GM12891 (cell line): ENCODE data around the gene LRRC27.

Experiments used
- DNase-seq: peaks from one replicate; pipeline ENCODE4 v3.0.0; 2011; ENCODE audit warnings: low spot score; ENCODE audit not compliant: insufficient read length
- FAIRE-seq: peaks from 2 replicates; lab custom pipeline; 2011; peaks lifted over from hg19 to GRCh38; lab: Jason Lieb, UNC
- PAX5 ChIP-seq: IDR thresholded peaks from 2 replicates; pipeline ENCODE4 v1.6.1; 2011; ENCODE audit warnings: low read length, moderate library complexity, mild to moderate bottlenecking; ENCODE audit not compliant: insufficient read depth, severe bottlenecking
- POLR2A ChIP-seq: IDR thresholded peaks from 2 replicates; pipeline ENCODE4 v1.6.1; 2011; ENCODE audit warnings: low read depth, low read length, control low read depth
- POLR2AphosphoS5 ChIP-seq: IDR thresholded peaks from 2 replicates; pipeline ENCODE4 v1.6.1; 2011; ENCODE audit warnings: low read depth, low read length, control low read depth
- POU2F2 ChIP-seq: IDR thresholded peaks from 2 replicates; pipeline ENCODE4 v1.6.1; 2011; ENCODE audit warnings: low read depth, mild to moderate bottlenecking, control low read depth, low read length, moderate library complexity
- SPI1 ChIP-seq: IDR thresholded peaks from 2 replicates; pipeline ENCODE4 v1.6.1; 2011; ENCODE audit warnings: low read depth, low read length, control low read depth
- TAF1 ChIP-seq: IDR thresholded peaks from 2 replicates; pipeline ENCODE4 v1.6.1; 2011; ENCODE audit warnings: low read depth, low read length, control low read depth

LRRC27 gene

DNA sequence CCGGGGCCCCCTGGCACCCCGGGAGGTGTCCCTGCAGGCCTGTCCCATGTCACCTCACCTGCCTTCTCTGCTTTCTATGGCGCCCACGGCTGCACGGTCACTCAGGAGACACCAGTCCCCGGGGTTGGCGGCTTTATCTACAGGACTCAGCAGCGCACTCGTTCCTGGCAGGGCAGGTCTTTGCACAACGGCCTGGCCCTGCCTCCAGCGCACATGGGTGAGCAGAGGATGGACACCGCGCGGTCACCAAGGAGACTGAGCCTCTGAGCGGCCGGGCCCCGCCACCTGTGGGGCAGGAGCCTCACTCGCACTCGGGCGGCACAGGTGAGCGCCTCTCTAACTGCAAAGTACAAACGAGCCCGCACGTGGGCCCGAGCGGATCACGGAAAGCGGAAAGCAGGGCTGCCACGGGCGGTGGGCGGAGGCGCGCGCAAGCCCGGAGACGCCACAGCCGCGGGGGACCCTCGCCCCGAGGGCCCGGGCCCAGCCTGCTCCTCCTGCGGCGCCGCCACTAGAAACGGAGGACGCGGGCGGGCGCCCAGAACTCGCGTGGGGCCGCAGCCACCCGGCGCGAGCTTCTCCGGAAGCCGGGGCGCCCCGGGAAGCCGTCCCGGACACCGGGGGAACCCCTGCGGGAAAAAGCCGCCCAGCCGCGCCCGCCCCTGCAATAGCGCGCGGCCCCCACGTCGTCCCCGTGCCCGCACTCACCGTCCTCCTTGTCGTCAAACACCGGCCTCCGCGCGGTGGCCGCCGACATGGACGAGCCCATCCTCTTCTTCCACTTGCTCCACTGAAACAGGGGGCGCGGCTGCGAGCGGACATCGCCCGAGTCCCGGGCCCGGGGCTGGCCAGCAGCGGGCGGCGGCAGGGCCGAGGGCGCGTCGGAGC lies 24.9 kb upstream of the LRRC27 start:
- DNase-seq = no peak
- TF ChIP-seq PAX5 (no peak), POLR2A (no peak), POU2F2 (no peak), SPI1 (no peak), TAF1 (no peak), POLR2AphosphoS5 (no peak)
- FAIRE-seq = no peak

GRCh38 chr10:132307823-132308586 lies 24.0 kb upstream of the LRRC27 start, which contains the start of gene STK32C:
TSS of gene STK32C (minus strand) at chr10:132307950. CDS start at chr10:132307833, 117 bp downstream.
- peak; percentile 82 for FAIRE-seq
- TF ChIP-seq TAF1 (no peak), POU2F2 (no peak)
- DNase-seq = peak; percentile 99

DNA sequence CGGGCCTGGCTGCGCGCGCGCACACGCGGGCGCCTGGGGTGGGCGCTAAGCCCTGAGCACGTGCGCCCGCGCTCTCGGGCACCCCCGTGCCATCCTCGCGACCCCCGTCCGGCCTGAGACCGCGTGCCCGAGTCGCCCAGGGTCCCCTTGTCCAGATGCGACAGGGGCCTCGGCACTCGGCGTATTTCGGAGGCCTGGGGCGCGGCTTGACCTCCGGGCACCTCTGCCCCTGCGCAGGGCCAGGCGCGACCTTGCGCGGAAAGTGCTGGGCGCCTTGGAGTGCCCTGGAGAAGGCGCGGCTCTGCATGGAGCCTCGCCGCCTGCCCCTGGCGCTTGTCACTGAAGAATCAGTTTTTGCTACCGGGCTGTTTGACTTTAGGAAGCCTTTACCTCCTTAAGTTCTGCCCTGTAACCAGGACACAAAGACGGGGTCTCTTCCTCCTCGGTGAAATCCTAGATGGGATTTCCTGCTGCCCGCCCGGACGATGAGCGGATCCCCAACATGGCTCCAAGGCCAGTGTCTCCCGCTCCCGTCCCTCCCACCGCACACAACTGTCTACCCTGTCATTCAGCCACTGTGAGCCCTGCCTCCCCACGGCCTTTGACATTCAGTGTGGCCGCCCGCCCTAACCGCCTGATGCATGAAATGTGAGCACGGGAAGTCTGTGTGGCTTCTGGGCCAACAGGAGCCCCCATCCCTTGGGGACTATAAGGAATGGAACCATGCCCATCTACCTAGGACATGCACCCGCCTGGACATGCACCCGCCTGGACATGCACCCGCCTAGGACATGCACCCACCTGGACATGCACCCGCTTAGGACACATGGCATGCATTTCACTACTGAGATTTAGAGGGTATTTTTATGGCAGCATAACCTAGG lies 23.2 kb upstream of the LRRC27 start:
- DNase-seq (no peak), FAIRE-seq (peak; percentile 35)
- no peak for TF ChIP-seq POU2F2
- no peak for TF ChIP-seq POLR2AphosphoS5
- no peak for TF ChIP-seq SPI1
- TF ChIP-seq TAF1 = no peak
- TF ChIP-seq PAX5 = no peak
- TF ChIP-seq POLR2A = no peak

GRCh38 chr10:132309471-132309865 lies 22.5 kb upstream of the LRRC27 start:
- DNase-seq = no peak
- no peak for FAIRE-seq
- TF ChIP-seq SPI1 (no peak), POLR2A (no peak), POU2F2 (no peak), POLR2AphosphoS5 (no peak), TAF1 (no peak), PAX5 (no peak)

DNA sequence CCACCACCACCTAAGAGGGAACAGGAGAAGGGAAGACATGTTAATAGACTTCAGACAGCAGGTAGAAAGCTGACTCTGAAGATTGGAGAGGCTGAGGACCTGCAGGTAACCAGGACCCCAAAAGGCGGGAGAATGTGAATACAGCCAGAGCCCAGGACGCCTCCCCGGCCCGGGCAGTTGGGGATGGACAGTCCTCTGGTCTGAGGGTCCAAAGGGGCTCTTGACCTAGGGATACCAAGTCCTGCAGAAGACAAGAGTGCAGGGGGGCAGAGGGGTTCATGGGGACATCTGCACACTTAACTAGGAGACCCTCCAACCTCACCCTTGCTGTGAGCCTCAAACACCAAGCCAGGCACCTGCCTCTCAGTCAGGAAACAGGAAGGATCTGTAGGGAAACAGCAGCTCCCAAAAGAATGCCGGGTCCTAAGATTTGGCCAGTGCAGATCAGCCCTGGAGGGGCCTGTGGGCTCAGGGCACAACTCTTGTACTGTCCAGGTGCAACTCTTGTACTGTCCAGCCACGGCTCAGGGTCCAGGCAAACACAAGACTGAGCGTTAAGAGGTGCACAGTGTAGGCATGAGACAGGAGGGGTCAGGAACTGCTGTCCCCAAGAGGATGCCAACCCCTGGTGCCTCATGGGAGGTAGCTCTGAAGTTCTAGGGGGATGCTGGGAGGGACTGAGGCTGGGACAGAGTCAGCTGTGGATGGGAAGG lies 22.0 kb upstream of the LRRC27 start:
- FAIRE-seq = no peak
- TF ChIP-seq TAF1 (no peak), PAX5 (no peak), POU2F2 (no peak), SPI1 (no peak), POLR2A (no peak), POLR2AphosphoS5 (no peak)
- no peak for DNase-seq

- DNase-seq = no peak
- TF ChIP-seq POLR2AphosphoS5 = no peak
- FAIRE-seq = no peak
Measured at GRCh38 chr10:132310701-132311337, 21.2 kb upstream of the LRRC27 start.

GRCh38 chr10:132311338-132311939 lies 20.6 kb upstream of the LRRC27 start:
- FAIRE-seq = no peak

DNA sequence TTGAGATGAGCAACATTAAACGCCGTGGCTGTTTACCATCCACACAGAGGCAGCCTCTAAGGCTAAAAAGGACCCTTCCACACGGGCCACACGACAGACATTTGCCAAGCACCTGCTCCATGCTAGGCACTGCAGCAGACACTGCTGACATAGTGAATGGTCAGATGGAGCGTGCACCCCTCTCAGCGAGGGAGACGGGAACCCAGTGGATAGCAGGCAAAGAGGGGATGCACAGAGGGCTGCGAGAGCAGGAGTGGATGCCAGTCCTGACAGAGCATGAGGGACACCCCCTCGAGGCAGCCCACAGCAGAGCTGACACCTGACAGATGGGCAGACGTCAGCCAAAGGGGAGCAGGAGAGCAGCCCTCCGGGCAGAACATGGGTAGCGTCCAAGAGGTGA lies 18.7 kb upstream of the LRRC27 start:
- TF ChIP-seq POU2F2 (no peak), POLR2A (no peak), SPI1 (no peak), PAX5 (no peak), POLR2AphosphoS5 (no peak), TAF1 (no peak)
- FAIRE-seq (no peak), DNase-seq (no peak)

More at GRCh38 chr10:132311338-132311939, 20.6 kb upstream of the LRRC27 start:
- DNase-seq = no peak
- no peak for TF ChIP-seq POLR2AphosphoS5
- TF ChIP-seq POLR2A = no peak
- TF ChIP-seq PAX5 = no peak
- no peak for TF ChIP-seq POU2F2
- no peak for TF ChIP-seq TAF1
- no peak for TF ChIP-seq SPI1
